HK-2 (cell line): ENCODE measurements around the gene OTOF.

ENCODE experiments used
- DNase-seq: peaks from one replicate; pipeline ENCODE4 v3.0.0-alpha.2; 2018; ENCODE audit not compliant: unreplicated experiment

The OTOF gene

DNA sequence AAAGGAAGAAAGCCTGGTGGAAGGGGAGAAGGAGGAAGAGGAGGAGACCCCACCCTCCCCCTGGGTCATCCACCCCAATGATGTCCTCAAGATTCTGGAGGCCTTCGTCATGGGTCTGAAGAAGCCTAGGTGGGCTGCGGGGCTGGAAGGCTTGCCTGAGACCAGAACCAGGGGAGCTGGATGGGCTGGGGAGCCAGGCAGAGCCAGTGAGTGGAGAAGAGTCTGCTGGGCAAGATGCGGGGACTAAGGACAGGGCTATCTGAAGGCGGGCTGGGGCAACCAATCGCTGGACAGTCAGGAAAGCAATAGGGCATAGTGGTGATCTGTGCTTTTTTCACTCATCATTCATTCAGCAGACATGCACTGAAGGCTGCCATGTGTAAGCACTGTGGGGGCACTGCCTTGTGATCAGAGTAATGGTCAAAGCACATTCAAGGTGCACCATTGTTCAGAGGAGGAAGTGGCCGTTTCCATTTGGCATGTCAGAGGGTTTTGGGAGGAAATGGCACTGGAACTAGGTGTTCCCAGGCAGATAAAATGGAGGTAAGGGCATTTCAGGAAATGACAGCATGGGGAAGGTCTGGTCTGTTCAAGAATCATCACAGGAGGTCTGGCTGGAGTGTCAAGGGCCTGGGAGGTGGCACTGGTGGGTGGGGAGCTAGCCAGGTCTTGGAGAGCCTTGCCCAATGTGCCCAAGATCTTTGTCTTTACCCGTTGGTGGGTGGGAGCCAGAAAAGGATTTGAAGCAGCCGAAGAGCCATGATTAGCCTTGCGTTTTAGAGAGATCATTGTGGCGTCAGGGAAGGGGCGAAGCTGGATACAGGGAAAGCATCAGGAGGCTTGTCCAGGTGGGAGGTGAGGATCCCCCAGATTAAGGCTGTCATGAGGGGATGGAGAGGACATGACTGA is 24.2 kb downstream of the OTOF start:
- DNase-seq: no peak

DNA sequence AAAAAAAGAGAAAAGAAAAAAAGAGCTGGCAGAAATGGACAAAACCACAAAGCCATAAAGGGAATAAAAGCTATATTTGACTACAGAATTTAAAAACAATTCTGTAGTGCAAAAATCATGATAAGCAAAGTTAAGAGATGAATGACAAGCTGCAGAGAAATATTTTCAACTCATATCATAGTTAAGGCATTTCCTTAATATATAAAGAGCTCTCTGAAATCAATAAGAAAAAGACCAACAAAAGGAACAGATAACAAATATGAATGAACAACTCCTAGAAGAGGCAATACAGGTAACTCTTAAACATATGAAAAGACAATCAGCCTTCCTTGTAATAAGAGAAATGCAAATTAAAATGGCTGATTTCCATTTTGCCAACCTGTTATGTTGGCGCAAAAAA is 26.2 kb downstream of the OTOF start:
- no peak for DNase-seq

DNA sequence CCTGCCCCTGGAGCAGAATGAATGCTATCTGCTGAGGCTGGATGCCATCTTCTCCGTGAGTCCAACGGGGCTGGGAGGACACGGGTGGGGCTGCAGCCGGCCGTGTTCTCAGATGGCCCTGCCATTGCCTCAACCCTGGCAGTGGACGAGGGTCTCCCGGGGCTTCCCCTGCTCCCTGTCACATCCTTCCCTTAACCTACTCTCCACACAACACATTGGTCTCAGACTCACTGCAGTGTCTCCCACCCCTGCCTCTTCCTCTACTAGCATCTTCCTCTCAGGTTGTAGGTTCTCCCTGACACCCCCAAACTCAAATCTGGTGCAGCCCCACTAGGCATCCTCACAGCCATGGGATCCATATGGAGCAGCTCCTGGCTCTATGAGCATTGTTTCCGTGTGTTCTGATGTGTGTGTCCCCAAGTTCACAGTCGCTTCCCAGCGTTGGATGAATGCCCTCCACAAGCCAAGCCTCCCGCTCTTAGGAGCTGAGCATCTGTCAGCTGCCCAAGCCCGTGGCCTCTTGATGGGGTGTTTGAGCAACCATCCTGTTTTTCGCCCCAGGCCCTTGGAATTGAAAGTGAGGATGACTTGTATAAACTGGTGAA is 27.8 kb downstream of the OTOF start:
- DNase-seq: no peak

DNA sequence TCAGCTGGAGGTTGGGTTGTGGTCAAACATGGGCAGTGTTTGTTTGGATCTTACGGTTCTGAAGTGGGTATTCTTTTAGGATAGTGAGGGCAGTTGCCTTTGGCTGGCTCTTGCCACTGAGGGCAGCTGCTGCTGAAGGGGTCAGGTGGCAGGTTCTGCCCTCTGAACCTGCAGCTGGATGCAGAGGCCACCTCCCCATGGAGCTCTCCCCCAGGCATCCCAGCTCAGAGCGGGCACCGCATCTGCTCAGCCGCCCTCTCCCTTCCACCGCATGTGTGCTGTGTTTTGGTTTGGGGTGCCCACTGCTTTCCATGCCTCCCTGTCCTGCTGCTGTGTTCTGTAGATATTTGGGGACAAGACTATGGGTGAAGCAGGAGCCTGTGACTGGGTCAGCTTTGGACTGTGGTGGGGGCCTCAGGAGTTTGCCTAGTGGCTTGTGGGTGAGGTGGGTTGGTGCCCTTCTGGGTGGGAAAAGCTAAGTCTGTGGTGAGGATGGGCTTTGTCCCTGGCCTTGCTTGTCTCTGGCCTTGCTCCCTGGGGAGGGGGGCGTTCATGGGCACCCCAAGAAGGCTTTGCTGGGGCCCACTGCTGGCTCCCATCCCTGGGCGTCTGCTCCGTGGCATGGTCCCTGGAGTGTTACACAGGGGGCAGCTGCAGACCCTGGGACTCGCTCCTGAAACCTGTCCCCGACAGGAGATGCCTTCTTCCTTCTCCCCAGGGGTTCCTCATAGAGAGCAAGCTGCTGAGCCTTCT is 28.5 kb downstream of the OTOF start:
- no peak for DNase-seq

DNA sequence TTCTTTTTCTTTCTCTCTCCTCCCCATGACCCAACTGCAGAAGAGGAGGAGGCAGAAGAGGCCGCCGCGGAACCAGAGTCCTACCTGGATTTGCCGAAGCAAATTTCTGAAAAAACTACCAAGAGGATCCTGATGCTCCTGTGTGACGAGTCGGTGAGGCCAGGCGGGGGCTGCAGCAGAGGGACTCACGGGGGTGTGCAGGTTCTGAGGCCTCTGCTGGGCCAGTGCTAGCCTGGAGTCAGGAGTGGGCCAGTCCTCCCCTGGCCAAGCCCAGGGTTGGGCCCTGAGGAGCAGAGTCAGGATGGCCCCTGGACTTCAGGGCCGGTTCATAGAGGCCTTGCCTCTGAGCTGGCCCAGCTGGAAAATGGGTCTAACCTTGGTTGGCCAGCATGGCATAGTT is 29.3 kb downstream of the OTOF start:
- DNase-seq: no peak

DNA sequence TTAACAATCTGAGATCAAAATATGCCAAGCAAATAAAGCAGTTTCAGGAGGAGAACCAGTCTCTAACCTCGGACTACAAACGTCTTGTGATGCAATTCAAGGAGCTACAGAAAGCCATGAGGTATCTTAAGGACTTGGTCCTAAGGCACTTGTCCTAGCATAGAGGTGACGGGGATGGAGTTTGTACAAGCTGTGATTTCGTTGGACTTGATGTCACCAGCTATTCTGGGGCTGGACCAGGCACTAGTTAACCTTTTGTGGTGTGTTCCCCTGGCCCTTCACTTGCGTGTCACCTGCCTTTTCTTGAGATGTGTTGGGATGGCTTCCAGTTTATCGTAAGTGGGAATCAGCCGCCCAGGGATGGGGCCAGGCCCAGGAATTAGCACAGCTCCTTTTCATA is 33.7 kb downstream of the OTOF start:
- DNase-seq: no peak

- no peak for DNase-seq
Measured at GRCh38 chr2:26442707-26443106, 35.2 kb downstream of the OTOF start.

- no peak for DNase-seq
Measured at GRCh38 chr2:26442301-26442700, 35.6 kb downstream of the OTOF start.

GRCh38 chr2:26438926-26439325 is 39.0 kb downstream of the OTOF start:
- DNase-seq: no peak

DNA sequence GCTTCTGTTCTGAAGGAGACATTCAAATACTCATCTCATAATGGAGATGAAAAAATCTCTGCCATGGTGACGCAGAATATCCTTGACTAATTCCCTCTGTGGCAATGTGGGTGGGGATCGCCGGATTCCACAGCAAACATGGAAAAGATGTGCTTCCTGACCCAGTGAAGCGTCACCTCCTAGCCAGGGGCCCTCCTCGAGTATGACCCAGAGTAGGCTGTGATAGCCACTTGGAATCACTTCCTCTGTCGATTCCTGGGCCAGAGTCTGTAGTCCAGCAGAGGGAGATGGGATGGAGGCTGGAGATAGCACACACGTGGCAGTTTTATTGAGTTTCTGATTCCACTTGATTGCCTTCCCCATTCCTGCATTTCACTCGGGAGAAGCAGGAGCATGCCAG is 39.4 kb downstream of the OTOF start:
- DNase-seq: peak; percentile 74

GRCh38 chr2:26435106-26435505 is 42.8 kb downstream of the OTOF start:
- DNase-seq: no peak

GRCh38 chr2:26432859-26433258 is 45.1 kb downstream of the OTOF start:
- no peak for DNase-seq

GRCh38 chr2:26432363-26432762 is 45.6 kb downstream of the OTOF start:
- DNase-seq: no peak

DNA sequence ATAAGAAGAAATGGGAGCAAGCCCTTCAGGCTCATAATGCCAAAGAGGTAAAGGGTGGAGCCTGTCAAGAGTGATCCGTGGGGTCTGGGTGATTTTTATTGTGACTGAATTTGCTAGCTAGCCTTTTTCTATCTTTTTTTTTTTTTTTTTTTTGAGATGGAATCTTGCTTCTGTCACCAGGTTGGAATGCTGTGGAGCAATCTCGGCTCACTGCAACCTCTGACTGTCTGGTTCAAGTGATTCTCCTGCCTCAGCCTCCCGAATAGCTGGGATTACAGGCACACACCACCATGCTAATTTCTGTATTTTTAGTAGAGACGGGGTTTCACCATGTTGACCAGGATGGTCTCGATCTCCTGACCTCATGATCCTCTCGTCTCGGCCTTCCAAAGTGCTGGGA is 47.1 kb downstream of the OTOF start:
- DNase-seq: no peak

DNA sequence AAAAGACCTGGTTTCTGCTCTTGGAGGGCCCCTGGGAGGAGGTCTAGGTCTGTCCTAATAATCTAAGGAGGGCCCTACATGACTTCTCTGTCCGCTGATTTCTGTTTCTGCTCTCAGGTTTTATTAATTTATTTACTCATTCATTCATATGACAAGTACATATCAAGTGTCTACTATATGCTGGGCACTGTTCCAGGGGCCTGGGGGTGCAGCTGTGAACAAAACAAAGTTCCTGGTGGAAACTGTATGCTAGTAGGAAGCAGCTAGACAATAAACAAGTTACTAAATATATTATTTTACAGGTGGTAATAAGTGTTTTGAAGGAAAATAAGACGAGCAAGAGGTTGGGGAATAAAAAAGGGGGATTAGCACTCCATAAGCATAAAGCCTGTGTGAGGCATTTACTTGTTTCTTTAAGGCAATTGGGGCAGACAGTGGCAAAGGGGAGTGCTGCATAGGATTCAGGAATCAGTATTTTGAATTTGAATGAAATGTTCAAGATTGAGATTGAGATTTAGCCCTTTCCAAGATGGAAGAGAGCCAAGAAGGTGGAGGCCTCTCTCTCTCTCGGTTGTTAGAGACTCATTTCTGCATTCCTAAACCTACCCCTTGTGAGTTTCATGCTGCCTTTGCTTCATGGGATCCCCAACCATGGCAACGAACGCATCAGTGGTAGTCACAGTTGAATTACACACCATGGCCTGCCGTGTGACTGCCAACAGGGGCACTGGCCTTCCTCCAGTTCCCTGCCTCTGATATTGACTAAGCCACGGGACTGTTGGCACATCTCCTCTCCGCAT is 47.9 kb downstream of the OTOF start:
- no peak for DNase-seq

DNA sequence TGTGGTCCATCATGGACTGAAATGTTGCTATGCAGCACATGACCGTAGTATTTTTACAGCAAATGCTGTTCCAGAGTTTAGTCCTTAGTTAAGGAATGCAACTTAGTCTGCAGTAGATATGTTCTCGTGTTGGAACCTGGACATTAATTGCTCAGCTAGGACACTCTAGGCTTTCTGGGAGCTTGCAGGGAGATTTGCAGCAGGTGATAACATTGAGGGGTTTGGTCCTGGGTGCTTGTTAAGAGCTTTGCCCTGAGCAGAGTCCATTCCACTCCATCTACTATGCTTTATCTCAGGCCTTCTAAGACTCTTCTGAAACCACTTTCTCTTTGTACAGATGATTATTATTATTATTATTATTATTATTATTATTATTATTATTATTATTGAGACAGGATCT is 49.1 kb downstream of the OTOF start:
- no peak for DNase-seq

DNA sequence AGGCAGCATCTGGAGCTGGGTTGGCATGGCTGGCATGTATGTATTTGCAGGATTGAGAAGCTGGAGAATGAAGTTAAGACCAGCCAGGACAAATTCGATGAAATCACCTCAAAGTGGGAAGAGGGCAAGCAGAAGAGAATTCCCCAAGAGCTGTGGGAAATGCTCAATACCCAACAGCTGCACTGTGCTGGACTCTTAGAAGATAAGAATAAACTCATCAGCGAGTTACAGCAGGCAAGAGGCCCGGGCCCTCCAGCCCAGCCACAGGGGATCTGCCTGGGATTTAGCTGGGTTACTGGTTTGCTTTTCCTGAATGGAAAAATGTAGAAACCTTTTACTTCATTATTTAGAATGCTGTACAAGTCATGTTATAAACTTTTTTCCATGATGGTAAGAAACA is 53.7 kb downstream of the OTOF start:
- no peak for DNase-seq

DNA sequence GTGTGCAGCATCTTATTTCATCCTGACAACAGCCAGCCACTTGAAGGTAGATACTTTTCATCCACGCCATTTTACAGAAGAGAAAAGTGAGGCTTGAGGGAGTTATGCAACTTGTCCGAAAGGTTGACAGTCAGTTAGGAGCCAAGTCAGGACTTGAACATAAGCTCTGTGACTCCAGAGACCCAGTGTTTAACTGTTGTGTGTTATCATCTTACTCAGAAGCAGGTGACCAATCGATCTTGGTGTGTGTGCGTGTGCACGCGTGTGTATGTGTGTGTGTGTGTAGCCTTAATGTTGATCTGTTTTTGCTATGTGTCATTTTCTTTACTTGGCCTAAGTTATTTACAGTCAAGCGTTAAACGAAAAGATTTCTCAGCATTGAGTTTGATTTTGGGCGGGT is 54.2 kb downstream of the OTOF start:
- no peak for DNase-seq

- DNase-seq: no peak
Measured at GRCh38 chr2:26422947-26423629, 54.8 kb downstream of the OTOF start.

DNA sequence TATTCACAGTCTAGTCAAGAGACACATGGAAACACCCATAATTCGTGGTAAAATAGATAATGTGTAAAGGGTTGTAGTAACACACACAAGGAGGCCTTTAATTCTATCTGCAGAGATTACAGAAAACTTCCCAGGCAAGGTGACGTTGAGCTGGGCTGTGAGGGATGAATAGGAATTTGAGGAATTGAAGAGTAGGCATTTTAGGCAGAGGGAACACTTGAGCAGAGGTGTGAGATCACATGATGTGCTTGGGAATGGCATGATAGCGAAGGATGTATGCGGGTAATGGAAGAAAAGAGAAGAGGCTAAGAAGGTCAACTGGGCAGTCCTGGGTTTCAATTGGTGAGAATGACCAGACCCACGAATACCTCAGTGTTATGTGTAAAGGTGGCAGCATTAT is 56.0 kb downstream of the OTOF start:
- no peak for DNase-seq

DNA sequence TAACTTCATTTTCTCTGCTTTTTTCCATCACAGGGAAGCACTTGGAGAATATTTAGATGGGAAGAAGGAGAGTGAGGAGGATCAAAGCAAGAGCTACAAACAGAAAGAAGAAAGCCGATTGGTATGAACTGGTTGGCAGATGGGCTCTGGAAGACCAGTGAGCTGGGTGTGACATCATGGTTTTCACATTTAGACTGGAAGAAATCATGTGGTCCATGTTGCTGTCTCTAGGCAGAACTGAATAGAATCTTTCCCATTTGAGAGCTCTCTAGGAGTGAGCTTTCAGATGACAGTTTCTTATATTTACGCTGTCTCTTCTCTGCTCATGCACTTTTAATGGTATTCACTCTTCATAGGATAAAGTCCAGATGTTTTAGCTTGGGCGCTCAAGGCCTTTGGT is 63.6 kb downstream of the OTOF start:
- no peak for DNase-seq
